Activated CD4-positive, alpha-beta T cell treated with anti-CD3 and anti-CD28 coated beads, Interleukin-2, amount 50 U/mL, for 48 hours (primary cell): Measurements from ENCODE around the gene NAALAD2.
"Not testable (repeated sequence)": the region's sequence is repeated elsewhere in the genome, so short reads cannot be mapped to it uniquely, and the experiment has no call there.

Experiments used
- DNase-seq, 2 experiments: peaks; one replicate each; pipeline ENCODE4 v3.0.0-alpha.2; 2020

Gene NAALAD2

GRCh38 chr11:90197377-90197776 lies 62.9 kb downstream of the NAALAD2 start:
- DNase-seq = no peak

- DNase-seq = no peak
These were observed 67.9 kb downstream of the NAALAD2 start for GRCh38 chr11:90202342-90202741.

DNA sequence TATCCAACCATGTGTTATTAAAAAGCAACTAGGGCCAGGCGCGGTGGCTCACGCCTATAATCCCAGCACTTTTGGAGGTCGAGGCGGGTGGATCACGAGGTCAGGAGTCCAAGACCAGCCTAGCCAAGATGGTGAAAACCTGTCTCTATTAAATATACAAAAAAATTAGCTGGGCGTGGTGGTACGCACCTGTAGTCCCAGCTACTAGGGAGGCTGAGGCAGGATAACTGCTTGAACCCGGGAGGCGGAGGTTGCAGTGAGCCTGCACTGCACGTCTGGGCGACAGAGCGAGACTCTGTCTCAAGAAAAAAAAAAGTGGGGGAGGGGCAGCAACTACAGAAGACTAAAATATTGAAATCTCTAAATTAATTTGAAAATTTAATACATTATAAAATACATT lies 69.9 kb downstream of the NAALAD2 start:
- DNase-seq = no peak

DNA sequence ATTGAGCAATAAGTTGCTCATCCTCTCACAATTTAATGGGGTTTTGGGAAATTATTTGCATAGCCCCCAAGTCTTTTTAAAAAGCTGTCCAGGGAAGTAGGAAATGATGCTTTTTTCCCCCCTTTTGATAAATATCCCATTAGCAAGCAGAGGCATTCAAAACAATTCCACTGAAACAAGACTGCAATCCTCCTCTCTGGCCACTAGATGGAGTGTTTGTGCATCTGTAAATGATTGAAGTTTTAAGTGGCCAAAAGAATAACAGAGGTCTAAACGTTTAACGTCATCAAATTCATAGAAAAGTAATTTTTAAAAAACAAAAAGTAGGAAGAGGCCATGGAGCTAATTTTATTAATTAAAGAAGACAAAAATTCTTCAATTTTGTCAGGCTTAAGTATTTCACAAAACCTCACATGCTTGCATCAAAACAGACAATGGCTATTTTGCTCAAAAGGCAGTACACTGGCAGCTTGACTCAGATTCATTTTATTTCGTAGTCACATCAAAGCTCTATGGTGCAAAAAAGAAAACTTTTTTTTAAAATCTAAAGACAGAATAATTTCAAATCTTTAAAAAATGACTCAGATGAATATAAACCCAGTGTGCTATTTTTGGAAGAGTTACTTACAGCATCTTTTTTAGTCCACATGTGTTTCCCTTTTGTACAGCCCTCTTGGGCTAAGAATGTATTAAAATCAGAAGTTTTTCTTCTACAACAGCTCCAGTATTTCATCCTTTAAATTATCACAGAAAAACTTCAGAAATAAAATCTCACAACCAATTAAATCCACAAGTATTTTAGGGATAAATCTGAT lies 70.6 kb downstream of the NAALAD2 start:
- DNase-seq = no peak

DNA sequence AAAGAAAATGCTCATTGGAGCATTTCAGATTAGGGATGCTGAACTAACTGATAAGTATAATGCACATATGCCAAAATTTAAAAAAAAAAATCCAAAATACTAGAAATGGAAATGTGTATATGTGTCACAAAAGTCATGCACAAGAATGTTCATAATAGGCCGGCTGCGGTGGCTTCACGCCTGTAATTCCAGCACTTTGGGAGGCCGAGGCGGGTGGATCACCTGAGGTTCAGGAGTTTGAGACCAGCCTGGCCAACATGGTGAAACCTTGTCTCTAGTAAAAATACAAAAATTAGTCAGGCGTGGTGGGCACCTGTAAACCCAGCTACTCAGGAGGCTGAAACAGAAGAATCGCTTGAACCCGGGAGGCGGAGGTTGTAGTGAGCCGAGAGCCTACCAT lies 73.5 kb downstream of the NAALAD2 start:
- not testable (repeated sequence) for DNase-seq

GRCh38 chr11:90208857-90209256 lies 74.4 kb downstream of the NAALAD2 start:
- DNase-seq = no peak

- no peak for DNase-seq
These were observed 78.9 kb downstream of the NAALAD2 start for GRCh38 chr11:90213322-90213721.

DNA sequence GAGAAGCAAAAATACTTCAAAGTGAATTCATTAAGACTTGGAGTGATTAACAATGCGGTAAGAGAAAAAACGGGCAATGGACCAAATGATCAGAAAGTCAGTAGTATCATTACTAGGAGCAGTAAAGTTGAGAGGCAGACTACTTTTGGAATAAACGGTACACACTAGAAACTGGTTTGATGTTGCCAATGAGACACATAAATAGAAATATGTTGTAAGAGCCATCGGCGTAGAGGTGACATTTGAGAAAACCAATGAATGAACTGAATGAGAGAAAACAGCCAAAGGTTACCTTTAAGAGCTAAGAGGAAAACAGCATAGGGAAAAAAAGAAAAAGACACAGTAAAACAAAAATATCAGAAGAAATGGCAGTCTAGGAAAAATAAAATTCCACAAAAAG lies 82.1 kb downstream of the NAALAD2 start:
- no peak for DNase-seq

DNA sequence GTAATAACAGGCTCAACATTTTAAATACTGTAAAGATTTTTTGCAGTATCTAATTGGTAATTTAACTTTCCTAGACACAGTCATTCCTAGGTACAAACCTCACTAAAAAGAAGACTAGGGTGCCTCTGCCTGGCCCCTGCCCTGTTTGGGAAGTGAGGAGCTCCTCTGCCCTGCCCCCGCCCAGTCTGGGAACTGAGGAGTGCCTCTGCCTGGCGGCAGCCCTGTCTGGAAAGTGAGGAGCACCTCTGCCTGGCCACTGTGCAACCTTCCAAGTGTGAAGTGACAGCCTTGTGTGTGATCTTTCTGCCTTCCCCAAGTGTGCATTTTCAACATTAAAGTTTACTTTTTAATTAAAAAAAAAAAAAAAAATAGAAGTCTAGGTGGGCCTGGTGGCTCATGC lies 84.1 kb downstream of the NAALAD2 start:
- DNase-seq = peak; percentile 12 to 24

DNA sequence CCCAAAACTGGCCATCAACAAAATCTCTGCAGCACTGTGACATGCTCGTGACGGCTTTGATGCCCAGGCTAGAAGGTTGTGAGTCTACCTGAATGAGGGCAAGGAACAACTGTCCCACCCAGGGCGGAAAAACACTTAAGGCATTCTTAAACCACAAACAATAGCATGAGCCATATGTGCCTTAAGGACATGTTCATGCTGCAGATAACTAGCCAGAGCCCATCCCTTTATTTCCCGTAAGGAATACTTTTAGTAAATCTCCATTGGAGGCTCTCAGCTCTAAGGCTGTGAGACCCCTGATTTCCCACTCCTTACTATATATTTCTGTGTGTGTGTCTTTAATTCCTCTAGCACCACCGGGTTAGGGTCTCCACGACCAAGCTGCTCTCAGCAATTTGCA lies 85.0 kb downstream of the NAALAD2 start:
- DNase-seq = no peak

- DNase-seq = no peak
These were observed 85.9 kb downstream of the NAALAD2 start for GRCh38 chr11:90220391-90220790.

DNA sequence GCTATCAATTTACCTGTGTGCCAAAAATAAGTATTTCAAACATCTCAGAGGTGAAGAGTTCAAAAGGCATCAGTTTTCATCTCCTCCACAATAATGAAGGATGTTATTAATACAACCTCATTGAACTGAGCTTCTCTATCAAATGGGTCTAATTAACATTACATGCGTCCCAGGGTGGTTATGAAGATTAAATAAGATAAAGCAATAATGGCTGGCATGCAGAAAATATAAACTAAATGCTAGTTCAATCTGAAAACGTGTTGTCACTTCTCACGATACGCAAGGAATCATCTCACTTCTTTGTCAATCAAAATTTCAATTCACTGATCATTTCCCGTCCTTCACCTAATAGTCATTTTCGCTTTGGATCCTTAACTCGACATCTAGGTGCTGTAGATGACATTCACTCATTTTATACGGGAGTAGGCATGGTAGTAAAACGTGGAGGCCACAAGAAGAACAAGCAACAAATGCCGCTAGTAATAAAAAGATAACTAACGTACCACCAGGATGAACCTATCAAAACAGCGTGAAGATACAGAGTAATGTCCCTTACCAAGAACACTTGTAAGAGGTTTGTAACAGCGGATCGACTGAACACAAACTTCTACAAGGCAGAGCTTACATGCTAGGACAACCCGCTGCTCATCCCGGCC lies 87.5 kb downstream of the NAALAD2 start:
- no peak for DNase-seq

- DNase-seq = peak; percentile 95 to 96
These were observed 88.2 kb downstream of the NAALAD2 start, which contains the start of gene CHORDC1 for GRCh38 chr11:90222459-90223247. TSS of gene CHORDC1 (minus strand) at chr11:90223049. CDS start at chr11:90222954, 95 bp downstream.

DNA sequence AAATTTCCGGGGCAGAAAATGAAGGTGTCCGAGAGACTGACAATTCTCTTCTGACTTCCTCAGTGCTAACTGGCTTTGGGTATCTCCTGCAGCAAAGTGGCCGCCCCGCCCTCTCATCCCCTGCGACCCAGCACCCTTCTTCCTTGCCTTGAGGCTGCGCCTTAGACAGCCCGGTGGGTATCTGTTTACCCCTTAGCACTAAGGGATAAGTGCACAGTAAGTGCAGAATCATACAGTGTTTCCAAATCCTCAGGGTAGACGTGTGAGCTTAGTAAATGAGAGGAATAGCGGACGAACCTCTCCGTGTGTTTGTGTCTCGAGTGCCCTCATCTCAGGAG lies 88.8 kb downstream of the NAALAD2 start:
- no peak for DNase-seq

GRCh38 chr11:90228056-90228455 lies 93.6 kb downstream of the NAALAD2 start:
- DNase-seq = no peak

DNA sequence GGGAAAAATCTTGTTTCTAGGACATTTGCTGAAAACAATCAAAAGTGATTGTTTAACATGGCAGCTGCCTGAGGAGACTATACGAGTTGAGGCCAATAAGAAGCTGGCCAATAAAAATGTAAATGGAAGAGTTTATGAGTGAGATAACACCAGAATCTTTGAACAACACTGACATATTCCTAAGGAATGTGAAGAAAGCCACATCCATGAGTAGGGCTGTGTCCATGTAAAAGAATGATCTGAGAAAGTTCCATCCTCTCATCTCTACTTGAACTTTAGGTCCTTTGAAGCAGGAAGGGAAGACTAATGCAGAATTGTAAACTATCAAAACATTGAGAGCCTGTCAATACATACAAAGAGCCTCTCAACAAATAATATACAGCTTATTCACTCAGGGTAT lies 95.3 kb downstream of the NAALAD2 start:
- no peak for DNase-seq

GRCh38 chr11:90234977-90235376 lies 100.5 kb downstream of the NAALAD2 start:
- DNase-seq = no peak

DNA sequence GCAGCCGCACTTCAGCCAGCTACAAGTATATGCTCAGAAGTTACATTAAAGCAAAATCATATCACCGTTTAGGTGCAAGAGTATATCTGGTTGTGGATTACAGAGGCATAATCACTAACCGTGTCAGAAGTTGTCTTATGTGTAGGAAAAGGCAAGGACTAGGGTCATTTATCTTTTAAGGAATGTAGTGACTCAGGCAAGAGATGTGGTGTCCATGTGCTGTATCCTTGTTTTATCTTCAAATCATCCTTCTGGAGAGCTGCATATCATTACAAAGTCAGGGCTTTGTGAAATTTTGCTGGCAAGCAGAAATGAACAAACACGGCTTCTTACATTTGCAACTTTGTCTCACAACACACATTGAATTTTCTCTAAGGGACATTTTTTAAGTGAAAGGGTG lies 101.1 kb downstream of the NAALAD2 start:
- no peak for DNase-seq

DNA sequence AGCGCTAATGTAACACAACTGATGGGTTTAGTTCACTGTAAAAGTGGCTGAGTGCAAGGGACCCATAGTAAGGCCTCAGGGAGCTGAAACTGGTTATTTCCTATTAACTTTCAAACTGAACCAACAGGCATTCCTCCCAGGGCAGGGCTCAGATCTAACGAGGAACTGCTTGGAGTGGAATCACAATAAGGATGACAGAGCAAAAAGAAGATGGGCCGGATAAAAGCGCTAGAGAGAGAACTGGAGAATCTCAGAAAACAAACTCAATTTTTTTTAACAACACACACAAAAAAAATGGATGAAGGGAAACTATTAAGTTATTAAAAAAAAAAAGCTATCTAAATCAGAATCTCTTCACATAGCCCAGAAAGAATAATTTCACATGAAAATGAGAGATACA lies 102.5 kb downstream of the NAALAD2 start:
- no peak for DNase-seq

- DNase-seq = peak; percentile 62 to 72
These were observed 105.6 kb downstream of the NAALAD2 start for GRCh38 chr11:90239967-90240636.

DNA sequence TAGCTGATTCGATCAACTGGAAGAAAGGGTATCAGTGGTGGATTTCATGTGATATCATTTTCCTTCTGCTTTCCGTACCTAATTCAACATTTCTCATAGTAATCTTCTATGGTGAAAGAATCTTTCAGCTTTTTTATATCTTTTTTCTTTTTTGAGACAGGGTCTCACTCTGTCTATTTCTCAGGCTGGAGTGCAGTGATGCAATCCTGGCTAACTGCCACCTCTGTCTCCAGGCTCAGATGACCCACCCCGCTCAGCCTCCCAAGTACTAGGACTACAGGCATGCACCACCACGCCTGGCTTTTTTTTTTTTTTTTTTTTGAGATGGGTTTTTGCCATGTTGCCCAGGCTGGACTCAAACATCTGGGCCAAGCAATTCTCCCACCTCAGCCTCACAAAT lies 107.0 kb downstream of the NAALAD2 start:
- DNase-seq = no peak
